ENCODE results near the gene RMC1. TPM values are rescaled to one million over a fixed set of nuclear protein-coding genes. Genes with fewer than 3 reads are reported as not detected.
"Not testable (repeated sequence)": the region's sequence is repeated elsewhere in the genome, so short reads cannot be mapped to it uniquely, and the experiment has no call there.

The RMC1 gene
- total RNA-seq, 8 experiments from 2014 or later: 13.7 to 48.2 (median 23.4) TPM

GRCh38 chr18:23503963-23504344 lies 643 bp downstream of the RMC1 start:
- H3K27ac ChIP-seq: no peak overlapping the region
- no peak for ATAC-seq (replicated peaks in 6 of 8)
- WGBS, 10 experiments: 0 to 26% (median 5%) methylated on average over 2 to 14 of the region's 21 CpGs; no CpG with 5 or more reads in 3 of the 10 experiments
- H3K4me1 ChIP-seq (replicated peaks in 1 of 2): peaks cover 0 to 10% of the 10 kb centered on the region in 2 donors
- in situ Hi-C loops (cut with MboI; ENCODE audit: low pct_unique_long_range_greater_than_20kb in 2 of 9, low sequenced_read_pairs in 9 of 9, unreplicated experiment in 9 of 9): loop anchor here in 2 of 9 experiments (25.0 kb wide), 2 partner anchors 183 to 608 kb away; partner anchors contain the start of gene LAMA3 (in 1 of the 2)
- H3K4me3 ChIP-seq: peak overlapping the region; percentile 61 to 88 (median 86)

GRCh38 chr18:23504720-23505119 lies 1.4 kb downstream of the RMC1 start:
- Histone ChIP-seq H3K4me3 (peak overlapping the region in 1 of 5 donors; percentile 86), H3K27ac (no peak overlapping the region), H3K4me1 (replicated peaks in 1 of 2) (peaks cover 0 to 10% of the 10 kb centered on the region in 2 donors)
- 73 to 100% (median 90%) methylated on average over 1 to 3 of the region's 3 CpGs; no CpG with 5 or more reads in 4 of the 10 experiments for WGBS, 10 experiments
- in situ Hi-C loops (cut with MboI; ENCODE audit: low pct_unique_long_range_greater_than_20kb in 2 of 9, low sequenced_read_pairs in 9 of 9, unreplicated experiment in 9 of 9): loop anchor here in 2 of 9 experiments (25.0 kb wide), 2 partner anchors 183 to 608 kb away; partner anchors contain the start of gene LAMA3 (in 1 of the 2)
- no peak for ATAC-seq (replicated peaks in 6 of 8)

DNA sequence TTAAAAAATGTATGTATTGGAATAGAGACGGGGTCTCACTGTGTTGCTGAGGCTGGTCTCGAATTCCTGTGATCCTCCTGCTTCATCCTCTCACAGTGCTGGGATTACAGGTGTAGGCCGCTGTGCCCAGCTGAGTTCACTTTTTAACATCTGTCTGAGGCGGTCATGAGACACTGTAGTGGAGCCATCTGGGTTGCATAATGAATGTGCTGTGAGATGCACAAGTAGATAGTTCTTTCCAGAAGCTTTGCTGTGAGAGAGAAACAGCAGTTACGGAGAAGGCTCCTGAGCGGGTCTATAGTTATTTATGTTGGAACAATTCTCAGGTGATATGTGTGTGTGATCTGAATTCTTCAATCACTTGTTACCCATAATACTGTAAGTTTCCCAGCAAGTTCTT lies 3.1 kb downstream of the RMC1 start:
- in situ Hi-C loops (cut with MboI; ENCODE audit: low pct_unique_long_range_greater_than_20kb in 2 of 9, low sequenced_read_pairs in 9 of 9, unreplicated experiment in 9 of 9): loop anchor here in 2 of 9 experiments (25.0 kb wide), 2 partner anchors 181 to 606 kb away; partner anchors contain the start of gene LAMA3 (in 1 of the 2)

DNA sequence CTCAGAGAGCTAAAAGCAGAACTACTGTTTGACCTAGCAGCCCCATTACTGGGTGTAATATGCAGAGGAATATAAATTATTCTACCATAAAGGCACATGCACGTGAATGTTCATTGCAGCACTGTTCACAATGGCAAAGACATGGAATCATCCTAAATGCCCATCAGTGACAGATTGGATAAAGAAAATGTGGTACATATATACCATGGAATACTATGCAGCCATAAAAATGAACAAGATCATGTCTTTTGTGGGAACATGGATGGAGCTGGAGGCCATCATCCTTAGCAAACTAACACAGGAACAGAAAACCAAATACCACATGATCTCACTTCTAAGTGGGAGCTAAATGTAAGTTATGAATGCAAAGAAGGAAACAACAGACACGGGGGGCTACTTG lies 7.6 kb downstream of the RMC1 start:
- not testable (repeated sequence) for ATAC-seq (replicated peaks in 6 of 8); H3K27ac ChIP-seq; H3K4me3 ChIP-seq; H3K4me1 ChIP-seq (replicated peaks in 1 of 2)
- in situ Hi-C loops (cut with MboI; ENCODE audit: low pct_unique_long_range_greater_than_20kb in 2 of 9, low sequenced_read_pairs in 9 of 9, unreplicated experiment in 9 of 9): loop anchor here in 2 of 9 experiments (25.0 kb wide), 2 partner anchors 176 to 601 kb away; partner anchors contain the start of gene LAMA3 (in 1 of the 2)
- WGBS, 10 experiments: 83 to 100% (median 89%) methylated on average over 1 to 2 of the region's 2 CpGs; no CpG with 5 or more reads in 4 of the 10 experiments

More for the DNA sequence above, 3.1 kb downstream of the RMC1 start:
- ATAC-seq (replicated peaks in 6 of 8): no peak
- Histone ChIP-seq H3K27ac (no peak overlapping the region), H3K4me3 (no peak overlapping the region), H3K4me1 (replicated peaks in 1 of 2) (peaks cover 0 to 10% of the 10 kb centered on the region in 2 donors)
- WGBS, 10 experiments: 43 to 100% (median 91%) methylated on average over 2 to 6 of the region's 6 CpGs; no CpG with 5 or more reads in 1 of the 10 experiments

- WGBS, 10 experiments: 91 to 100% (median 95%) methylated on average over 1 to 7 of the region's 7 CpGs; no CpG with 5 or more reads in 1 of the 10 experiments
- not testable (repeated sequence) for H3K4me3 ChIP-seq; ATAC-seq (replicated peaks in 6 of 8); H3K4me1 ChIP-seq (replicated peaks in 1 of 2); H3K27ac ChIP-seq
- in situ Hi-C loops (cut with MboI; ENCODE audit: low pct_unique_long_range_greater_than_20kb in 2 of 9, low sequenced_read_pairs in 9 of 9, unreplicated experiment in 9 of 9): loop anchor here in 2 of 9 experiments (25.0 kb wide), 2 partner anchors 175 to 600 kb away; partner anchors contain the start of gene LAMA3 (in 1 of the 2)
These were observed 8.9 kb downstream of the RMC1 start for GRCh38 chr18:23512216-23512615.

- WGBS, 10 experiments: 83 to 100% (median 100%) methylated on average over 1 of the region's 1 CpG; no CpG with 5 or more reads in 6 of the 10 experiments
- no peak for ATAC-seq (replicated peaks in 6 of 8)
- H3K4me1 ChIP-seq (replicated peaks in 1 of 2): no peaks in the 10 kb centered on the region
- in situ Hi-C loops (cut with MboI; ENCODE audit: low pct_unique_long_range_greater_than_20kb in 2 of 9, low sequenced_read_pairs in 9 of 9, unreplicated experiment in 9 of 9): loop anchor here in 2 of 9 experiments (25.0 kb wide), 2 partner anchors 175 to 600 kb away; partner anchors contain the start of gene LAMA3 (in 1 of the 2)
- no peak overlapping the region for H3K4me3 ChIP-seq
- no peak overlapping the region for H3K27ac ChIP-seq
These were observed 9.3 kb downstream of the RMC1 start for GRCh38 chr18:23512641-23513040.

- WGBS, 10 experiments: 28 to 96% (median 51%) methylated on average over 4 to 16 of the region's 17 CpGs; no CpG with 5 or more reads in 2 of the 10 experiments
- Histone ChIP-seq H3K4me1 (replicated peaks in 1 of 2) (no peaks in the 10 kb centered on the region), H3K4me3 (no peak overlapping the region), H3K27ac (no peak overlapping the region)
- ATAC-seq (replicated peaks in 6 of 8): peak; percentile 64 to 100 (median 98)
- in situ Hi-C loops (cut with MboI; ENCODE audit: low pct_unique_long_range_greater_than_20kb in 2 of 9, low sequenced_read_pairs in 9 of 9, unreplicated experiment in 9 of 9): loop anchor here in 2 of 9 experiments (25.0 kb wide), 2 partner anchors 171 to 596 kb away; partner anchors contain the start of gene LAMA3 (in 1 of the 2)
These were observed 12.7 kb downstream of the RMC1 start for GRCh38 chr18:23515911-23516546.

- in situ Hi-C loops (cut with MboI; ENCODE audit: low pct_unique_long_range_greater_than_20kb in 2 of 9, low sequenced_read_pairs in 9 of 9, unreplicated experiment in 9 of 9): loop anchor here in 2 of 9 experiments (25.0 kb wide), 2 partner anchors 168 to 593 kb away; partner anchors contain the start of gene LAMA3 (in 1 of the 2)
- Histone ChIP-seq H3K4me3 (no peak overlapping the region), H3K27ac (no peak overlapping the region), H3K4me1 (replicated peaks in 1 of 2) (no peaks in the 10 kb centered on the region)
- 63 to 100% (median 75%) methylated on average over 1 to 4 of the region's 4 CpGs; no CpG with 5 or more reads in 1 of the 10 experiments for WGBS, 10 experiments
- peak in 5 of 8 experiments; percentile 38 to 71 (median 56) for ATAC-seq (replicated peaks in 6 of 8)
These were observed 16.4 kb downstream of the RMC1 start for GRCh38 chr18:23519734-23520133.

DNA sequence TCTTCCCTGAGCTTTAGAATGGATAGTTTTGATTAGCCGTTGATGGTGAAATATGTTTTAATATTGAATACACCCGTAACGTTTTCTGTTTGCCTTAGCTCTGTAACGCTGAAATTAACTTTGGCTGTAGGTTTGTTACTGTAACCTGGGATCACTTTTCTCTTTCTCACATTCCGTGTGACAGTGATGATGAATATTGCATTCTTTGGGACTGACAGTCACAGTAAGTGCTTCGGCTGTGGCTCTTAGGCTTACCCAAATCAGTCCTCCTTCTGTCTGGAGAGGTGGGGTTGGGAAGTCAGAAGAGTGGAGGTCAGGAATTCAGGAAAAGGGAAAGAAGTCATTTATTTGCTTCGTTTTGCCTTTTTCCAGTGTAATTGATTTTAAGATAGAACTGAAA lies 18.0 kb downstream of the RMC1 start:
- WGBS, 10 experiments: 64 to 88% (median 83%) methylated on average over 1 to 7 of the region's 7 CpGs; no CpG with 5 or more reads in 2 of the 10 experiments
- in situ Hi-C loops (cut with MboI; ENCODE audit: low pct_unique_long_range_greater_than_20kb in 2 of 9, low sequenced_read_pairs in 9 of 9, unreplicated experiment in 9 of 9): loop anchor here in 2 of 9 experiments (25.0 kb wide), 2 partner anchors 166 to 591 kb away; partner anchors contain the start of gene LAMA3 (in 1 of the 2)
- Histone ChIP-seq H3K4me1 (replicated peaks in 1 of 2) (no peaks in the 10 kb centered on the region), H3K4me3 (no peak overlapping the region), H3K27ac (no peak overlapping the region)
- no peak for ATAC-seq (replicated peaks in 6 of 8)

DNA sequence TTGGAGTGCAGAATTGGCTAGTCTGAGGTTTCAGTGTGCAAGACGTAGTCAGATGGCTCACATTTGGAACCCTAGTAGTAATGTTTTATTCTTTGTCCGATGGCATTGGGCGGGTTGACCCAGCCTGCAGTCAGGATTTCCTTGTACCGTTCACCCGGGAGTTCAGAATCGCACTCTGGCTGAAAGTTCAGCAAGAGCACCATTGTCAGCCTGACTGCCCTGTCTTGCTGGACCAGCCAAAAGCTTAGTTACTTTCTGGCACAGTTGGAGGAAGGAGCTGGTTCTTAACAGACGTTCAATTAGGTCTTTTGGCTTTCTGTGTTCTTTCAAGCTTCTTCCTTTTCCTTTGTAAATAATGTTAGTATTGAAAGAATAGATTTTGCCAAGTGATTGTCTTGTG lies 18.6 kb downstream of the RMC1 start:
- no peak for ATAC-seq (replicated peaks in 6 of 8)
- in situ Hi-C loops (cut with MboI; ENCODE audit: low pct_unique_long_range_greater_than_20kb in 2 of 9, low sequenced_read_pairs in 9 of 9, unreplicated experiment in 9 of 9): loop anchor here in 2 of 9 experiments (25.0 kb wide), 2 partner anchors 165 to 590 kb away; partner anchors contain the start of gene LAMA3 (in 1 of the 2)
- no peak overlapping the region for H3K27ac ChIP-seq
- 50 to 100% (median 91%) methylated on average over 1 to 6 of the region's 7 CpGs; no CpG with 5 or more reads in 4 of the 10 experiments for WGBS, 10 experiments
- H3K4me3 ChIP-seq: no peak overlapping the region
- no peaks in the 10 kb centered on the region for H3K4me1 ChIP-seq (replicated peaks in 1 of 2)

GRCh38 chr18:23523429-23524212 lies 20.3 kb downstream of the RMC1 start:
- WGBS, 10 experiments: 2 to 100% (median 75%) methylated on average over 3 to 11 of the region's 12 CpGs
- no peaks in the 10 kb centered on the region for H3K4me1 ChIP-seq (replicated peaks in 1 of 2)
- in situ Hi-C loops (cut with MboI; ENCODE audit: low pct_unique_long_range_greater_than_20kb in 2 of 9, low sequenced_read_pairs in 9 of 9, unreplicated experiment in 9 of 9): loop anchor here in 2 of 9 experiments (25.0 kb wide), 2 partner anchors 164 to 589 kb away; partner anchors contain the start of gene LAMA3 (in 1 of the 2)
- H3K4me3 ChIP-seq: no peak overlapping the region
- no peak overlapping the region for H3K27ac ChIP-seq
- peak in 3 of 8 experiments; percentile 35 to 67 (median 53) for ATAC-seq (replicated peaks in 6 of 8)

GRCh38 chr18:23524213-23524707 lies 20.9 kb downstream of the RMC1 start:
- WGBS, 10 experiments: 29 to 100% (median 88%) methylated on average over 2 to 14 of the region's 14 CpGs
- ATAC-seq (replicated peaks in 6 of 8): no peak
- in situ Hi-C loops (cut with MboI; ENCODE audit: low pct_unique_long_range_greater_than_20kb in 2 of 9, low sequenced_read_pairs in 9 of 9, unreplicated experiment in 9 of 9): loop anchor here in 2 of 9 experiments (25.0 kb wide), 2 partner anchors 163 to 588 kb away; partner anchors contain the start of gene LAMA3 (in 1 of the 2)

More at GRCh38 chr18:23524213-23524707, 20.9 kb downstream of the RMC1 start:
- no peak overlapping the region for H3K27ac ChIP-seq
- no peak overlapping the region for H3K4me3 ChIP-seq
- H3K4me1 ChIP-seq (replicated peaks in 1 of 2): no peaks in the 10 kb centered on the region

Measured in motor neuron (in vitro differentiated cells).